Osteocyte (in vitro differentiated cells): Measurements from ENCODE around the gene OTUB1. TPM values are rescaled to one million over a fixed set of nuclear protein-coding genes. Genes with fewer than 3 reads are reported as not detected.

Source experiments
- DNase-seq: peaks from one replicate; pipeline ENCODE4 v3.0.0; 2021; ENCODE audit warnings: mixed read lengths; ENCODE audit not compliant: unreplicated experiment; ENCODE audit errors: extremely low spot score
- H3K27ac Mint-ChIP-seq: one replicate; pipeline ENCODE4 v1.8.0; 2021; ENCODE audit warnings: mild to moderate bottlenecking, mixed read lengths; ENCODE audit not compliant: unreplicated experiment
- H3K27me3 Mint-ChIP-seq: one replicate; pipeline ENCODE4 v1.8.0; 2021; ENCODE audit warnings: mixed read lengths; ENCODE audit not compliant: unreplicated experiment
- H3K36me3 Mint-ChIP-seq: one replicate; pipeline ENCODE4 v1.8.0; 2021; ENCODE audit warnings: mixed read lengths; ENCODE audit not compliant: unreplicated experiment
- H3K4me1 Mint-ChIP-seq: one replicate; pipeline ENCODE4 v1.8.0; 2021; ENCODE audit warnings: mixed read lengths; ENCODE audit not compliant: unreplicated experiment
- H3K4me3 Mint-ChIP-seq: one replicate; pipeline ENCODE4 v1.8.0; 2021; ENCODE audit warnings: mild to moderate bottlenecking, moderate library complexity, mixed read lengths; ENCODE audit not compliant: unreplicated experiment
- H3K9me3 Mint-ChIP-seq: one replicate; pipeline ENCODE4 v1.8.0; 2021; ENCODE audit warnings: mixed read lengths; ENCODE audit not compliant: unreplicated experiment
- total RNA-seq: library from RNA; stranded (reverse); gene quantifications from 2 replicates; pipeline ENCODE4 v1.2.1, GENCODE V29; 2021
- TF ChIP-seq, protein P1 (sequence below): fragments of 200-600 bp; sonication (generic); IDR thresholded peaks from 2 replicates; pipeline ENCODE4 v1.5.0; 2021; ENCODE audit warnings: antibody characterized with exemption, mild to moderate bottlenecking, moderate library complexity

The OTUB1 gene
- total RNA-seq, 1 donor from 2014 or later: 71.4 TPM

DNA sequence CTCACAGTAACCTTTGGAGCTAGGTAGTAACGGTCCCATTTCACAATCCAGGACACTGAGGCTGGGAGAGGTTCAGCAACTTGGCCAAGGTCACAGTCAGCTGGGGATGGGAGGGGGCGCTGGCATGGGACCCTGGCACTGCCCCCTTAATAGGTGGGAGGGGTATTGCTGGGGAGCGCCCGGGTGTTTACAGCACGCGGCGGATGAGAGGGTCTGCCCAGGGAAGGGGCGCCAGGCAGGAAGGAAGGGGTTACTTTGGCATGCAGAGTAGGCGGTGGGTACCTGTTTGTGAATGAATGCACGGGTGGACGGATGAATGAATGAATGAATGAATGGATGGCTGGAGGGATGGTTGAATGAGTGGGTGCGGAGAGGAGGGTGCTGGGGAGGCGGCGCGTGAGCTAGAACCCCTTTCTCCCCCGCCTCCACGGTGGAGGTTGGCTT lies 48.9 kb downstream of the OTUB1 start:
- H3K36me3 Mint-ChIP-seq: no peaks in the 10 kb centered on the region
- peaks cover 14% of the 10 kb centered on the region for H3K27me3 Mint-ChIP-seq
- H3K4me1 Mint-ChIP-seq: peaks cover 15% of the 10 kb centered on the region
- TF ChIP-seq, protein P1, sequence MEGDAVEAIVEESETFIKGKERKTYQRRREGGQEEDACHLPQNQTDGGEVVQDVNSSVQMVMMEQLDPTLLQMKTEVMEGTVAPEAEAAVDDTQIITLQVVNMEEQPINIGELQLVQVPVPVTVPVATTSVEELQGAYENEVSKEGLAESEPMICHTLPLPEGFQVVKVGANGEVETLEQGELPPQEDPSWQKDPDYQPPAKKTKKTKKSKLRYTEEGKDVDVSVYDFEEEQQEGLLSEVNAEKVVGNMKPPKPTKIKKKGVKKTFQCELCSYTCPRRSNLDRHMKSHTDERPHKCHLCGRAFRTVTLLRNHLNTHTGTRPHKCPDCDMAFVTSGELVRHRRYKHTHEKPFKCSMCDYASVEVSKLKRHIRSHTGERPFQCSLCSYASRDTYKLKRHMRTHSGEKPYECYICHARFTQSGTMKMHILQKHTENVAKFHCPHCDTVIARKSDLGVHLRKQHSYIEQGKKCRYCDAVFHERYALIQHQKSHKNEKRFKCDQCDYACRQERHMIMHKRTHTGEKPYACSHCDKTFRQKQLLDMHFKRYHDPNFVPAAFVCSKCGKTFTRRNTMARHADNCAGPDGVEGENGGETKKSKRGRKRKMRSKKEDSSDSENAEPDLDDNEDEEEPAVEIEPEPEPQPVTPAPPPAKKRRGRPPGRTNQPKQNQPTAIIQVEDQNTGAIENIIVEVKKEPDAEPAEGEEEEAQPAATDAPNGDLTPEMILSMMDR: no peak
- H3K27ac Mint-ChIP-seq: no peak overlapping the region
- H3K9me3 Mint-ChIP-seq: no peaks in the 10 kb centered on the region
- DNase-seq: no peak
- peak overlapping the region; percentile 71 for H3K4me3 Mint-ChIP-seq

DNA sequence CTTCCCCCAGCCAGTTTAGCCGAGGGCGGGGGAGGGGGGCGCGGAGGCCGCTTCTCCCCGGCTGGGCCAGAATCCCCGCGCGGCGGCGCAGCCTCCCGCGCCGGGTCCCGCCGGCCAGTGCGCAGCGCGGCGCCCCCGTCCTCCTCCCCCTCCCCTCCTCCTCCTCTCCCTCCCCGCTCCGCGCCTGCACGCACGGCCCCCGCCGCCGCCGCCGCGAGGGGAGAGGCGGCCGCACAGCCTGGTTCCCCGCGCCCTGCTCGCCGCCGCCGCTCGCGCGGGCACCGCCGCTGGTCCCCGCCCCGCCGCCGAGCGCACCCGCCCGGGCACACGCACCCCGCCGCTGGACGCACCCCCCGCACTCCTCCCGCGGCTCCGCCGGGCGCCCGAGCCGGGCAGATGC lies 49.3 kb downstream of the OTUB1 start, which contains the start of gene FLRT1:
Gene FLRT1, plus strand, starts transcription at position 356 of the 400 bp plus-strand sequence. CDS start 80,337 bp downstream, outside the sequence.
- Mint-ChIP-seq H3K9me3 (no peaks in the 10 kb centered on the region), H3K4me3 (peak within 1 kb of the TSS; percentile 71), H3K27me3 (peaks cover 14% of the 10 kb centered on the region), H3K27ac (no peak within 1 kb of the TSS), H3K4me1 (peaks cover 13% of the 10 kb centered on the region), H3K36me3 (no peaks in the 10 kb centered on the region)
- TF ChIP-seq, protein P1: no peak
- DNase-seq: no peak

DNA sequence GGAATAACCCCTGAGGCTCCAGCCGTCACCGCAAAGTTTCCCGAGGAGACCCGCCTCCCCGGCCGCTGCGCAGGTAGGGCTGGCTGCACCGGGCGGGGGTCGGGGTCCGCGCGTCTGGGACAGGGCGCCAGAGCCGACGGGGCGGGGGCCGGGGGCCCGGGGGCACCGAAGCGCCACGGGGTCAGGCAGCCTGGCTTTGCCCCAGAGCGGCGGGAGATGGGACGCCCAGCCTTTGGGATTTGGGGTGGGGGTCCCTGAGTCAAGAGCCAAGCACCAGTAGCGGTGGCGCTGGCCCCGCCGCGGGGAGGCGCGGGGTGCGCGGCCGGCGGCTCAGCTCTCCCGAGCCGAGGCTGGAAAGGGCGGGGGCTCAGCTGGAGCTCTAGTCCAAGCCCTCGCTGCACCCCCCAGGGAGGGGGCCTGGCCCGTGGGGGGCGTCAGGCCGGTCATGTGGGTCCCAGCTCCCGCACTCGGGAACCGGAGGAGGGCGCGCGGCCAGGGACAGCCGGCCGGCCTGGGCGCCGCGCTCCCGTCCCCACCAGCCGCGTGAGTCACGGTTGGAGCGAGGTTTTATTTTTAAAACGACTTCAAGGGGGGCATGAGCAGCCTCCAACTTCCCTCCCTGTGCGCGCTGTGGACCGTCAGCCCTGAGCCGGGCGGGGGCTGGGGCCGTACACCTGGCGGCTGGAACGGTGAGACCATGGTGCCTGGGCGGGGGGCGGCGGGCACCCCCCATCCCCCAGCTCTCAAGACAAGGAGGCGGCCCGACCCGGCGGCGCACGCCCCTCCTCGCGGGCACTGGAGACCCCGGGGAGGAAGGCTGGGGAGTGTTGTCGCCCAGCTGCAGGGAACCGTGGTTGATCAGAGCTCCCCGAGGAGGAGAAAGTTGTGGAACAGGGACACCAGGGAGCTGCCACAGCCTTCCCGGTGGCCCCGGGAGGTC lies 50.1 kb downstream of the OTUB1 start:
- no peak overlapping the region for H3K27ac Mint-ChIP-seq
- H3K36me3 Mint-ChIP-seq: no peaks in the 10 kb centered on the region
- TF ChIP-seq, protein P1: peak; percentile 10
- no peaks in the 10 kb centered on the region for H3K9me3 Mint-ChIP-seq
- peaks cover 13% of the 10 kb centered on the region for H3K4me1 Mint-ChIP-seq
- peaks cover 14% of the 10 kb centered on the region for H3K27me3 Mint-ChIP-seq
- DNase-seq: no peak
- H3K4me3 Mint-ChIP-seq: no peak overlapping the region

DNA sequence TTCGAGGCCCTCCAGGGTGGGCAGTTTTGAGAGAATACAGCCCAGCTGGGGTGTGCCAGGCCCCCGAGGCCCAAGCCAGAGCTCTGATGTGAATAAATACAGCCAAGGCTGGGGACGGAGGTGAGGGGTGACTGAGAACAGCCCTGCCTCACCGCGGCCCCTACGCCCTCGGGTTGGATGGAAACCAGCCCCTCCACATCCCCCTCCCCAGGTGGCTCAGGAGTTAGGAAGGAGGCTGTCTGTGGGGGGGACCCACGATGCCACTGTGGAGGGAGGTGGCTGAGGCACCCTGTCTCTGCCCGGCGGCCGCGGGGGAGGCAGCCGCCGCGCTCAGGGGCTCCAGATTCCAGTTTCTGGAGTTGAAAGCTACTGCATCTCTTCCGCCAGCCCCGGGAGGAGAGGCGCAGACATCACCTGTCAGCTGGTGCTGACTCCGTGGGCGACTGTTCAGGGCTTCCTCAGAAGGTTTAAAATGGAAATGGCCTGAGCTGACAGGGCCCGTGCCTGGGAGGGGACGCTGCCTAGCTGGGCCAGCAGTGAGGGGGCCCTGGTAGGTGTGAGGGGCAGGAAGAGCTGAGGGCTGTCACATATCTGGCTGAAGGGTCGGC lies 50.9 kb downstream of the OTUB1 start:
- DNase-seq: no peak
- Mint-ChIP-seq H3K36me3 (no peaks in the 10 kb centered on the region), H3K4me1 (peaks cover 13% of the 10 kb centered on the region), H3K9me3 (no peaks in the 10 kb centered on the region), H3K27ac (no peak overlapping the region), H3K4me3 (no peak overlapping the region), H3K27me3 (peaks cover 14% of the 10 kb centered on the region)
- TF ChIP-seq, protein P1: no peak

DNA sequence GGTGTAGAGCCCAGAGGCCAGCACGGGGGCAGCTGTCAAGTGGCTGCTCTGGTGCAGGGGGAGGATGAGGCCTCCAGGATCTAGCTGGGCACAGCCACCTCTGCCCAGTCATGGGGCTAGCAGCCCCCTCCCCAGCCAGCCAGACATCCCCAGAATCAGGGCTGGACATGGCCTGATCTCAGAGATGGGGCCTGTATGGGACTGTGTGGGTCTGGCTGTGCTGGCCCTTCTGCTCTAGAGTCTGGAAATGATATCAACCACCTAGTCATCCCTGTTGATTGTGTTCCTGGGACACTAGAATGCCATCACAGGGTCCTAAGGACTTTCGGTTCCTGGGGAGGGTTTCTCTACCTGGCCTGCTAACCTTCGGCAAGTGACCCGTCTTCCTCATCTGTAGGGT lies 52.3 kb downstream of the OTUB1 start:
- TF ChIP-seq, protein P1: no peak
- H3K27me3 Mint-ChIP-seq: peaks cover 11% of the 10 kb centered on the region
- no peak overlapping the region for H3K27ac Mint-ChIP-seq
- no peaks in the 10 kb centered on the region for H3K9me3 Mint-ChIP-seq
- no peak overlapping the region for H3K4me3 Mint-ChIP-seq
- DNase-seq: no peak
- peaks cover 8% of the 10 kb centered on the region for H3K4me1 Mint-ChIP-seq
- no peaks in the 10 kb centered on the region for H3K36me3 Mint-ChIP-seq
